Activated T-cell treated with anti-CD3 and anti-CD28 coated beads, Interleukin-2, amount 50 U/mL, for 24 hours (primary cell): Measurements from ENCODE around the gene ZNF652.

ENCODE experiments used
- DNase-seq: peaks from one replicate; pipeline ENCODE4 v3.0.0-alpha.2; 2020
- H3K27ac Mint-ChIP-seq: 2 replicates; pipeline ENCODE4 v1.8.0; 2020; ENCODE audit warnings: mild to moderate bottlenecking, mixed read lengths
- H3K27me3 Mint-ChIP-seq: 2 replicates; pipeline ENCODE4 v1.8.0; 2020; ENCODE audit warnings: mixed read lengths
- H3K36me3 Mint-ChIP-seq: 2 replicates; pipeline ENCODE4 v1.8.0; 2020; ENCODE audit warnings: low read depth, mixed read lengths
- H3K4me1 Mint-ChIP-seq: 2 replicates; pipeline ENCODE4 v1.8.0; 2020; ENCODE audit warnings: low read depth, mixed read lengths
- H3K4me3 Mint-ChIP-seq: 2 replicates; pipeline ENCODE4 v1.8.0; 2020; ENCODE audit warnings: mild to moderate bottlenecking, moderate library complexity, mixed read lengths
- H3K9me3 Mint-ChIP-seq: 2 replicates; pipeline ENCODE4 v1.8.0; 2020; ENCODE audit warnings: mixed read lengths

ZNF652 gene

DNA sequence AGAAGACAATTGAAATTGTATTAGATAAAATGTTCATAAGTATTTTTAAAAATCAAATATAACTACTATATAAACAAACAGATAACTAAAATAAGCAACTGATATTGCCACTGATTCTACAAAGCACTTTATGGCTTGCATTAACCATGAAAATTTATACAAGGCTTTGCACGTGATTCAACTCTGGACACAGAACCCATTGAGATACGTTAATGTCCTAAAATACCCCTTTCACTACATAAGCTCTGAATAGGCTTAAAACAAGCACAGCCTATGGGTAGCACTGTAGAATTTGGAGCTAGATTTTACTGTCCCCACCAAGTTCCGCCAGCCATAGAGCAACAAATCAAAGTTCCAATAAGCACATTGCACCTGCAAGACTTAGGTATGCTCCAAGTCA is 4.5 kb downstream of the ZNF652 start:
- no peak for DNase-seq
- Mint-ChIP-seq H3K4me3 (no peak overlapping the region), H3K27me3 (no peaks in the 10 kb centered on the region), H3K9me3 (no peaks in the 10 kb centered on the region), H3K27ac (peak overlapping the region; percentile 40), H3K4me1 (peaks cover 65% of the 10 kb centered on the region), H3K36me3 (peaks cover 5% of the 10 kb centered on the region)

DNA sequence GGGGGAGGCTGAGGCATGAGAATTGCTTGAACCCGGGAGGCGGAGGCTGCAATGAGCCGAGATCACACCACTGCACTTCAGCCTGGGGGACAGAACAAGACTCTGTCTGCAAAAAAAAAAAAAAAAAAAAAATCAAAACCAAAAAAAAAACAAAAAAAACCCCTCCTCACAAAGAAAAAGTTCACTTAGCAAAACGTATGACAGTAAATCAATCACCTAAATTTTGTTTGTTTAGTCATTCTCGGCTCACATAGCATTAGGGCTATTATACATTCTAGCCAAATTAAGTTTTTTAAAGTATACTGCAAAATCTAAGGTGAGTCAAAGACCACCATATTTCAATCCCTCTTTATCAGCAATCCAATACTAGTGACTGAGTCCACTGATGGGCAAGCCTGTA is 5.7 kb downstream of the ZNF652 start:
- no peaks in the 10 kb centered on the region for H3K27me3 Mint-ChIP-seq
- H3K36me3 Mint-ChIP-seq, result peaks cover 5% of the 10 kb centered on the region
- no peaks in the 10 kb centered on the region for H3K9me3 Mint-ChIP-seq
- peaks cover 72% of the 10 kb centered on the region for H3K4me1 Mint-ChIP-seq
- H3K4me3 Mint-ChIP-seq, result no peak overlapping the region
- H3K27ac Mint-ChIP-seq, result no peak overlapping the region
- DNase-seq, result no peak

DNA sequence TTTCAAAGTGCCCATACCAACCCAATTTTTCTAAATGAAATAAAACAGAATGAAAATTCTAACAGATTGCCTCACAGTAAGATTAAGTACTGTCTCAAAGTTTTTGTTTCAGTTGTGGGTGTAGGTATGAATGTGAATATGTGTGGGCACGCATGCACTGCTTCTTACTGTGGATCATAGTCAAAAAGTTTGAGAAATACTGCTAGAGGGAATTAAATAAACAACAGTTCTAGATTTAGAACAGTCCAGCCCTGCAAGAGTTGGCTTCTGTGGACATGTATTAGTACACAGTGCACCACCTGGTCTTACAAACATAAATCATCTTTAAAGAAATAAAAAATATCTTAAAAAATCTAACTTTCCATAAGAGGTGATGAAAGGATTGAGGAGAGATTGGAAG is 8.4 kb downstream of the ZNF652 start:
- no peak for DNase-seq
- Mint-ChIP-seq H3K9me3 (no peaks in the 10 kb centered on the region), H3K27ac (no peak overlapping the region), H3K4me1 (peaks cover 59% of the 10 kb centered on the region), H3K4me3 (peak overlapping the region; percentile 23), H3K36me3 (no peaks in the 10 kb centered on the region), H3K27me3 (no peaks in the 10 kb centered on the region)

DNA sequence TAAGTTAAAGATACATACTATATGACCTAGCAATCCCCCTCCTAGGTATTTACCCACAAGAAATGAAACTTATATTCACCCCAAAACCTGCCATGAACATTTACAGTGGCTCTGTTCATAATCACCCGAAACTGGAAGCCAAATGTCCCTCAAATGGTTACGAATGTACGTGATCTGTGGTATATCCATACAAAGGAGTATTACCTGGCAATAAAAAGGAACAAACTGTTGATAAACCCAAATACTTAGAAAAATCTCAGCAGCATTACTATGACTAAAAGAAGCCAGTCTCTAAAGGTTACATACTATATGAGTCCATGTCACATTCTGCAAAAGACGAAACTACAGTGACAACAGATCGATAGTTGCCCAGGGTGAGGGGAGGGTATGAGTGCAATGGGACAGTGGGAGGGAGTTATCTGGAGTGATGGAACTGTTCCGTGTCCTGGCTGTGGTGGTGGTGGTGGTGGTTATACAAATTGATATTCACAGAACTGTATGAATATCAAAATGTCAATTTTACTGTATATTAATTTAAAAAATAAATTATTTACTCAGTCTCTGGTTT is 9.4 kb downstream of the ZNF652 start:
- no peaks in the 10 kb centered on the region for H3K9me3 Mint-ChIP-seq
- peaks cover 59% of the 10 kb centered on the region for H3K4me1 Mint-ChIP-seq
- no peaks in the 10 kb centered on the region for H3K27me3 Mint-ChIP-seq
- no peak overlapping the region for H3K4me3 Mint-ChIP-seq
- peaks cover 2% of the 10 kb centered on the region for H3K36me3 Mint-ChIP-seq
- H3K27ac Mint-ChIP-seq, result no peak overlapping the region
- DNase-seq, result no peak

DNA sequence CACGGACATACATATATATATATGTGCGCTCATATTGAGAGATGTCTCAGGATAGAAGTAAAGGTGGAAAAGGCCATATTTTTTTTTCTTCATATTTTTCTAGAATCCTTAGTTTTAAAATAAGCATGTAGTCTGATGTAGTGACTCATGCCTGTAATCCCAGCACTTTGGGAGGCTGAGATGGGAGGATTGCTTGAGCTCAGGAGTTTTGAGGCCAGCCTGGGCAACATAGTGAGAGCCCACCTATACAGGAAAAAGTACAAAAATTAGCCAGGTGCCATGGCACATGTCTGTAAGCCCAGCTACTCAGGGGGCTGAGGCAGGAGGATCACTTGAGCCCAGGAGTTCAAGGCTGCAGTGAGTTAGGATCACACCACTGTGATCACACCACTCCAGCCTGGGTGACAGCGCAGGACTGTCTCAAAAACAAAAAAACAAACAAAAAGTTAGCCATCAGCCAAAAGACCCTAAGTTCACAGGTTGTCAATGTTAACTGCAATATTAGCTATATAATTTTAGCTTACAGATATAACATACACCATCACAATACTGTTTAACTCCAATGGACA is 10.4 kb downstream of the ZNF652 start:
- DNase-seq, result no peak
- Mint-ChIP-seq H3K27ac (peak overlapping the region; percentile 55), H3K4me3 (no peak overlapping the region), H3K9me3 (no peaks in the 10 kb centered on the region), H3K27me3 (no peaks in the 10 kb centered on the region), H3K36me3 (peaks cover 2% of the 10 kb centered on the region), H3K4me1 (peaks cover 64% of the 10 kb centered on the region)

DNA sequence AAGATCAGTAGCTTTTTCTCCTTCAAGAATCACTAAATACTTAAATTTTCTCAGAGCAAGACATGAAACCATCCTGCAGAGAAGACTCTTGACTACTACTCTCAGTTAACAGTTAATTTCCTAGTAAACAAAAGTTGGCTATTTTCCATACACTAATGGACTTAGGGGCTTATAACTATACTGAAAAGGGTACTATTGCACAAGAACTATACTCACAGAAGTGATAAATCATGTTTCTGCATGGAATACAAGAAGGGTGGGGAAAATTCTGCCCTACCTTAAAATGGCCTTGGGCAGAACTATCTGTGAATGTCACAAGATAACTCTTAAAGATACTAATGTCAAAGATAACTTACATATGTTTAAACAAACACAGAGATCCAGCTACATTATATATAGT is 12.5 kb downstream of the ZNF652 start:
- H3K4me1 Mint-ChIP-seq, result peaks cover 65% of the 10 kb centered on the region
- no peak overlapping the region for H3K27ac Mint-ChIP-seq
- H3K4me3 Mint-ChIP-seq, result no peak overlapping the region
- no peaks in the 10 kb centered on the region for H3K27me3 Mint-ChIP-seq
- H3K36me3 Mint-ChIP-seq, result peaks cover 2% of the 10 kb centered on the region
- DNase-seq, result no peak
- H3K9me3 Mint-ChIP-seq, result no peaks in the 10 kb centered on the region

DNA sequence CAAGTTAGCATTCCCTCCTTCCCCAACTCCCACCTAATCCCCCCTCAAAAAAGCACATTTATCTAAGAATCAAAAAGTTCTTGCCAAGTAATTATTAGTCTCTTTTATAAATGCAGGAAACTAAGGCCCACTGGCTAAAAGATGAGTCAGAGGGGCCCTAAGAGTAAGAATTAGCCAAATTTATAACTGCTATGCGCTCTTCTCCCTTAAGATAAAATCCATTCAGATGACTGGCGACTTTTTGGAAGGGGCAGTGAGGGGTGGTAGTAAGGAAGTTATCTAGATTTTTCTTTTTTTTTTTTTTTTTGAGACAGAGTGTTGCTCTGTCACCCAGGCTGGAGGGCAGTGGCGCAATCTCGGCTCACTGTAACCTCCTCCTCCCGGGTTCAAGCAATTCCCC is 17.1 kb downstream of the ZNF652 start:
- no peaks in the 10 kb centered on the region for H3K9me3 Mint-ChIP-seq
- DNase-seq, result no peak
- H3K36me3 Mint-ChIP-seq, result peaks cover 2% of the 10 kb centered on the region
- no peaks in the 10 kb centered on the region for H3K27me3 Mint-ChIP-seq
- H3K4me1 Mint-ChIP-seq, result peaks cover 72% of the 10 kb centered on the region
- no peak overlapping the region for H3K27ac Mint-ChIP-seq
- H3K4me3 Mint-ChIP-seq, result no peak overlapping the region

DNA sequence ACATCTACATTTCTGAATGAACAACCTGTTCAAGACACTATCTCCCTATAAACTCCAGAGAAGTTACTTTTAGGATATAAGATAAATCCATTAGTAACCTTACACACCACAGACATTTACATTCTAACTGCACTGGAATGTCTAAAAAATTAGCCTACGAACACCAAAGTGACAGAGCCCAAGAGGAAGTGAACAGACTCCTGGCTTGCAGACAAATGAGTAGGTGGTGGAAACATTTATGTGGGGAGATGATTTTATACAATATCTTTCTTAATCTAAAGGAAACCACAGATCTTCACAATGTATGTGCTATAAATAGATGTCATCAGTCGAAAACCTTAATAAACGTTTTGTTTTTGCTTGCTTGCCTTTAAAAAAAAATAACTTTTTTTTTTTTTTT is 18.8 kb downstream of the ZNF652 start:
- DNase-seq, result no peak

DNA sequence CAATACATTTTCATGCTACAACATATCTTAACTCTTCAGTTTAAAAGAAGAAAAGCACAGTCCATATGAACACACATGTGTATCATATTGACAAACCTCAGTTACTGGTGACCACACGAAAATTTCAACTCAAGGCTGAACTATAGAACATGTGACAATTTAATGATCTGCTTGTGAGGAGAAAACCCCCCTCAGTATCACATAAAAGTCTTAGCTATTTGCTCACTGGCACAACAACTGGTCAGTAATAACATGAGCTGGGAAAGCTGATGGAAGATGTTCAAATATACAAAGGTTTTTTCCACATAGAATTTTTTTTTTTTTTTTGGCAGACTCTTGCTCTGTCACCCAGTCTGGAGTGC is 19.5 kb downstream of the ZNF652 start:
- Mint-ChIP-seq H3K27ac (peak overlapping the region; percentile 87), H3K36me3 (no peaks in the 10 kb centered on the region), H3K9me3 (no peaks in the 10 kb centered on the region), H3K4me1 (peaks cover 73% of the 10 kb centered on the region), H3K27me3 (no peaks in the 10 kb centered on the region), H3K4me3 (peak overlapping the region; percentile 61)
- DNase-seq, result no peak

More for the DNA sequence above, 18.8 kb downstream of the ZNF652 start:
- Mint-ChIP-seq H3K27me3 (no peaks in the 10 kb centered on the region), H3K27ac (peak overlapping the region; percentile 87), H3K4me1 (peaks cover 73% of the 10 kb centered on the region), H3K36me3 (peaks cover 1% of the 10 kb centered on the region), H3K4me3 (peak overlapping the region; percentile 61), H3K9me3 (no peaks in the 10 kb centered on the region)

DNA sequence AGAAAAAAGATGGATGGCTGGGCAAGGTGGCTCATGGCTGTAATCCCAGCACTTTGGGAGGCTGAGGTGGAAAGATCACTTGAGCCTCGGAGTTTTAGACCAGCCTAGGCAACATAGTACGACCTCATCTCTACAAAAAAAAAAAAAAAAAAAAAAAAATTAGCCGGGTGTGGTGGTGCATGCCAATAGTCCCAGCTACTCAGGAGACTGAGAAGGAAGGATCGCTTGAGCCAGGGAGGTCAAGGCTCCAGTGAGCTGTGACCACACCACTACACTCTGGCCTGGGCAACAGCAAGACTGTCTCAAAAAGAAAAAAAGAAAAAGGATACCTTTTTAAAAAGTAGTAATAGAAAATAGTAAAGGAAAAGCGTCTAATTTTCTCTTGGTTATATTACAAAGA is 20.7 kb downstream of the ZNF652 start:
- Mint-ChIP-seq H3K36me3 (no peaks in the 10 kb centered on the region), H3K27me3 (no peaks in the 10 kb centered on the region), H3K27ac (peak overlapping the region; percentile 90), H3K9me3 (no peaks in the 10 kb centered on the region), H3K4me3 (peak overlapping the region; percentile 61), H3K4me1 (peaks cover 64% of the 10 kb centered on the region)
- no peak for DNase-seq

DNA sequence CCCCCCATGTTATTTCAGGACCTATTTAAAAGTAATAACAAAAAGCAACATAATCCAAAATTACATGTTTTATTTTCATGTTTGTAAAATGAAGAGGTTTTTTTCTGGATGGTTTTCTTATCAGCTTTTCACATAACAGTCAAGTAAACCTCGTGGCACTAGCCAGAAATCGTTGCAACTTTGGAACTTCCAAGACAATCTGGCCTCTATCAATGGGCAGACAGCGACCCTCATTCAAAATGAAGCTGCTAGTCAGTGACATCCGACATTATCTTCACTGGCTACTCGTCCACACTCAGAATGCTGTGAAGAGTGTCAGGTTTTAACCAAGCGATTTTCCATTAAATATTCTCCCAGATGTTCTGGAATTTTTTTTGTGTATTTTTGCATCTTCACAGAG is 22.7 kb downstream of the ZNF652 start:
- H3K27me3 Mint-ChIP-seq, result no peaks in the 10 kb centered on the region
- no peak for DNase-seq
- H3K9me3 Mint-ChIP-seq, result no peaks in the 10 kb centered on the region
- no peak overlapping the region for H3K27ac Mint-ChIP-seq
- H3K4me3 Mint-ChIP-seq, result no peak overlapping the region
- peaks cover 64% of the 10 kb centered on the region for H3K4me1 Mint-ChIP-seq
- H3K36me3 Mint-ChIP-seq, result no peaks in the 10 kb centered on the region

DNA sequence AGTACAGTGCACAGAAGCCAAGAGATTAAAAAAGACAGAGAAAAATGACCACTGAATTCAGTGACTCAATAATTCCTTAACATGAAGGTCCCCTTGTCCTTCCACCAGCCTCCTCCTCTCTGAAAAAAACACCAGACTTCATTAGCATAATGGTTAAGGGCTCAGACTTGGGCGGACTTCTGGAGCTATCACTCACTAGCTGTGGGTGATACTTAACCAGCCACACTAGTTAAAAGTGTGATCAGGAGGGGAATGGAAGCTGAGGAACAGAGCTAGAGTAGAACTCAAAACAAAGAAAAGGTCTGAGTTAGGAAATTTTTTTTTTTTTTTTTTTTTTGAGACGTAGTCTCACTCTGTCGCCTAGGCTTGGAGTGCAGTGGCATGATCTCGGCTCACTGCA is 23.2 kb downstream of the ZNF652 start:
- H3K27ac Mint-ChIP-seq, result peak overlapping the region; percentile 45
- no peak for DNase-seq
- no peaks in the 10 kb centered on the region for H3K36me3 Mint-ChIP-seq
- H3K4me1 Mint-ChIP-seq, result peaks cover 65% of the 10 kb centered on the region
- no peaks in the 10 kb centered on the region for H3K27me3 Mint-ChIP-seq
- no peaks in the 10 kb centered on the region for H3K9me3 Mint-ChIP-seq
- H3K4me3 Mint-ChIP-seq, result peak overlapping the region; percentile 0

DNA sequence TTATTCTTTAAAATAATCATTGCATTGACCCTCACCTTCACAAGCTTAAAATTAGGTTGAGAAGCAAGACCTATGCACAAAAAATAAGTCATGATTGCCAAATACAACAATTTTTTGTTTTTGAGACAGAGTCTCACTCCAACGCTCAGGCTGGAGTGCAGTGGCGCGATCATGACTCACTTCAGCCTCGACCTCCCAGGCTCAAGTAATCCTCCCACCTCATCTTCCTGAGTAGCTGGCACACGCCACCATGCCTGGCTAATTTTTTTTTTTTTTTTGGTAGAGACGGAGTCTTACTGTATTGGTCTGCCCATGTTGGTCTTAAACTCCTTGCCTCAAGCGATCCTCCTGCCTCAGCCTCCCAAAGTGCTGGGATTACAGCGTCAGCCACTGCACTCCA is 24.2 kb downstream of the ZNF652 start:
- Mint-ChIP-seq H3K27ac (peak overlapping the region; percentile 45), H3K36me3 (no peaks in the 10 kb centered on the region), H3K4me3 (peak overlapping the region; percentile 1), H3K9me3 (no peaks in the 10 kb centered on the region), H3K4me1 (peaks cover 57% of the 10 kb centered on the region), H3K27me3 (no peaks in the 10 kb centered on the region)
- DNase-seq, result no peak

DNA sequence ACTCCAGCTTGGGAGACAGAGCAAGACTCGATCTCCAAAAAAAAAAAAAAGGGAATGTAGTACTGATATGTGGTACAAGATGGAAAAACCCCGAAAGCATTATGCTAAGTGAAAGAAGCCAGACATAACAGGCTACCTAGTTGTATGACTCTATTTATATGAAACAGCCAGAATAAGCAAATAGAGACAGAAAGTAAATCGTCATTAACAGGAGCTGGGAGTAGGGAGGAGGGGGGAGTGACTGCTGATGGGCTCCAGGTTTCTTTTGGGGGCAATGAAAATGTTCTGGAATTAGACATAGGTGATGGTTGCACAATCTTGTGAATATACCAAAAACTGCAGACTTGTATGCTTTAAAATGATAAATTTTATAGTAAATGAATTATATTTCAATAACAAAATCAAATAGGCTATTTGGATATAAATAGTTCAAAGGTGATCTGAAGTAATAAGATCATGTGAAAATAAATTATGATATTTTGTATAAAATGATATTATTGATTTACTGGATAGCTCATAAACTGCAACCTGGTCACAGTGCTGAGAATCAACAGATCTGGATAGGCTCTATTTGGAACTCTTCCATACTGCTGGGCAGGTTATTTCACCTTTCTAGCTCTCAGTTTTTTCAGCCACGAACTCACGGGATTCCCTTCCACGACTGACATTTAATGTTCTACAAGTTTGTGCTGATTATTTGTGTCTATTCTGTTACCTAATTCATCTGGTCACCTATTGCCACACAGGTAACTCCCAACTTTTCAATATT is 27.1 kb downstream of the ZNF652 start:
- Mint-ChIP-seq H3K9me3 (no peaks in the 10 kb centered on the region), H3K4me1 (peaks cover 39% of the 10 kb centered on the region), H3K4me3 (no peak overlapping the region), H3K36me3 (no peaks in the 10 kb centered on the region), H3K27me3 (no peaks in the 10 kb centered on the region), H3K27ac (no peak overlapping the region)
- DNase-seq, result no peak

DNA sequence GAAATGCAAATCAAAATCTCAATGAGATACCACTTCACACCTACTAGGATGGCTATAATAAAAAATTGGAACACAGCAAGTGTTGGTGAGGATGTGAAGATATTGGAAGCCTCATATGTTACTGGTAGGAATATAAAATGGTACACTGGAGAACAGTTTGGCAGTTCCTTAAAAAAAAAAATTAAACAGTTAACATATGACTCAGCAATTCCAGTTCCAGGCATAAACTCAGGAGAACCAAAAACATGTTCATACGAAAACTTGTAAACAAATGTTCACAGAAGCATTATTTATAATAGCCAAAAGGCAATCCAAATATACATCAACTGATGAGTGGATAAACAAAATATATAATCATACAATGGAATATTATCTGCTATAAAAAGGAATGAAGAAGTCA is 28.2 kb downstream of the ZNF652 start:
- Mint-ChIP-seq H3K36me3 (no peaks in the 10 kb centered on the region), H3K27ac (no peak overlapping the region), H3K9me3 (no peaks in the 10 kb centered on the region), H3K4me3 (no peak overlapping the region), H3K27me3 (no peaks in the 10 kb centered on the region), H3K4me1 (peaks cover 37% of the 10 kb centered on the region)
- no peak for DNase-seq
